HG03066 (cell line): ENCODE data around the gene SPNS2.
"Not testable (repeated sequence)": the region's sequence is repeated elsewhere in the genome, so short reads cannot be mapped to it uniquely, and the experiment has no call there.

Experiments used
- ATAC-seq: cut with Tn5 transposase; IDR thresholded peaks from one replicate; pipeline ENCODE4 v1.9.1; 2021; ENCODE audit warnings: low read depth; ENCODE audit not compliant: unreplicated experiment

Gene SPNS2

DNA sequence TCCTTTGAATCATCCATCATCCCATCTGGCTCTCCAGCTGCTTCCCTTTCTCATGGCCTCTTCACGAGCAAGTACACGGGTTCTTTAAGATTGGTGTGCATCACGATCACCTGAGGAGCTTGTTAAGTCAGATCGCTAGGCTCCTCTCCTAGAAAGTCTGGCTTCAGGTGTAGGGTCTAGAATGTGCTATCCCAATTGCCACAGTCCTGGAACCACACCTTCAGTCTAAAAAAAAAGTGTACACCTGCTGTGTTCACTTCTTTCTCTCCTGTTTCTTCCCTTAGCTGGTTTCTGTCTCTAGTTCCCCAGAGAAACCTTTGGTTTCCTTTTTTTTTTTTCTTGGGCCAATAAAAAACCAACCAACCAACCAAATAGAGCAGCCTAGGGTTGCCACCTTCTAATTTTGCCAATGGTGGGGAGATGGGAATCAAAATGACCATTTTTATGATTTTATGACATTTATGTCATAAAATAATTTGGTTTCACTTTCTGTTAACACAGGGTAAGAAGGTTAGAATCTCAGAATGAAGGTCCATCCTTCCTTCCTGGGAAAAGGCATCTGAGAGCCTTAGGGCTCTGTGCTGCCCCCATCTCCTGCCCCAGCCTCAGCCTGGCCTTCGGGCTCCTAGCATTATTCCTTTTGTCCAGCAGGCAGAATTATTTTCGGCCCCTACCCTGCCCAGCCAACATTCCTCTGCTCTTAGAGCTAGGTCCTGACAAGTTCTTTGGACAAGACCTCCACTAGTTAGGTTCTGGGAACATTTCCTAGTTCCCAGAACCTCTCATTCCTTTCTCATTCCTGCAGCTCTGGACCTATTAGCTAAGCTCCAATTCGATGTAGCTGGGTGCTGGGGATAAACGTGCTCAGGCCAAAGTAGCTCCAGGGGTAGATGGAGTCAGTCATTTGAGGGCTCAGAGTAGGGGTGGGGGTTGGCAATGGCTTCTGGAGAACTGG lies 63.6 kb downstream of the SPNS2 start:
- no peak for ATAC-seq

DNA sequence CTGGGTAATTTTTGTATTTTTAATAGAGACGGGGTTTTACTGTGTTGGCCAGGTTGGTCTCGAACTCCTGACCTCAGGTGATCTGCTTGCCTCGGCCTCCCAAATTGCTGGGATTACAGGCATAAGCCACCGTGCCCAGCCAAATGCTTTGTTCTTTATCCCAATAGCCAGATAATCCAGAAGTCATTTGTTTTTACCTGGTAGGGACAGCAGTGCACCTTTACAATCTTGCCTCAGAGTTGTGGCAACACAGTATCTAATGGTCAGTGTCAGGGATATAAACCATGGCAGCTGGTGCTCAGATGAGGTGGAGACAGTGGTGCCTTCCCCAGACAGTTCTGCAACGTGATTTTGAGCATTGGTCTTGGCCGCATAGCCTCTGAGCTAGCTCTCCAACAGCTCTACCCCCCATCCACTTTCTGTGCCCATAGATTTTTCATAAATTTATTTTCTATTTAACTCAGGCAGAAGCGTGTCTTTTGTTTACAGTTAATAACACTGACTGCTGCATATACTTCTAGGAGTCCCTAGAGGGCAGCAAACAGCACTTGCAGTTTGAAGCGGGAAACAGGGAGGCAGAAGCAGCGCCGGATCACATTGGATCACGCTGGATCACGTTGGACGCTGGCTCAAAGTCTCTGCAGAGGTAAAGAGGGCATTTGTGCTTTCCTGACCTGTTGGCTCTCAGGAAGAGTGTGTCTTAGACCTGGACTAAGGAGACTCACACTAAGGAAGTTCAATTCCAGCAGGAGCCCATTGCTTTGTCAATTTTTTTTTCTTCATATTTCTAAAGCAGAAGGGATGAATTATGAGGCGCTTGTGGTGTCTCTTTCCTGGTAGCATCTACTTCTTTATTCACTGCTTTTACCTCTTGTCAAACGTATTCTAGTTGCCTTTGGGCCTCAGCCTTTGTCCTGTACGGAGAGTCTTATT lies 66.8 kb downstream of the SPNS2 start:
- no peak for ATAC-seq

- no peak for ATAC-seq
Measured at GRCh38 chr17:4566785-4567184, 68.1 kb downstream of the SPNS2 start.

DNA sequence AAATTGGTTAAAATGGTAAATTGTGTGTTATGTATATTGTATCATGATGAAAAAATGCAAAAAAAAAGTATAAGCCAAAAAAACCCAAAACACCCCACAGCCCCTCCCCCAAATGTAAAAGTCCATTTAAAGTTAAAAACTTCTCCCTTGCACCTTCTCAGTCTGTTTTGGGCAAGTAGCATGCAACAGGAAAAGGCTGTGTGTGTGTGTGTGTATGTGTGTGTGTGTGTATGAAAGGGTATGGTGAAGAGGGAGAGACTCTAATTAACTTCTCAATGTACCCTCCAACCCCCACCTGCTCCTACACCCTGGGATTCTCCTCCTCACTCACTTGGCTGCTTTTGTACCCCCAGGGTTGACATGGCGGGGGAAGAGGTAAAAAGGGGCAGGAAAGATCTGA lies 70.9 kb downstream of the SPNS2 start:
- no peak for ATAC-seq

GRCh38 chr17:4572131-4572530 lies 73.5 kb downstream of the SPNS2 start:
- ATAC-seq, result no peak

DNA sequence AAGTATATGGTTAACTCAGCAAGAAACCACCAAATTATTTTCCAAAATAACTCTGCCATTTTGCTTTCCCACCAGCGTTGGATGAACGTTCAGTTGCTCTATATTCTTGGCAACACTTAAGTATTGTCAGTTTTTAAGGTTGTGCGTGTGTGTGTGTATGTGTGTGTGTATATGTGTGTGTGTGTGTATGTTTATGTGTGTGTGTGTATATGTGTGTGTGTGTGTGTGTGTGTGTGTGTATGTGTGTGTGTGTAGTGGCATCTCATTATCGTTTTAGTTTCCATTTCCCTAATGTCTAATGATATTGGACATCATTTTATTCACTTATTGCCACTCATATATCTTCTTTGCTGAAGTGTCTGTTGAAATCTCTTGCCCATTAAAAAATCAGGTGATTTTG lies 74.4 kb downstream of the SPNS2 start:
- ATAC-seq, result no peak

DNA sequence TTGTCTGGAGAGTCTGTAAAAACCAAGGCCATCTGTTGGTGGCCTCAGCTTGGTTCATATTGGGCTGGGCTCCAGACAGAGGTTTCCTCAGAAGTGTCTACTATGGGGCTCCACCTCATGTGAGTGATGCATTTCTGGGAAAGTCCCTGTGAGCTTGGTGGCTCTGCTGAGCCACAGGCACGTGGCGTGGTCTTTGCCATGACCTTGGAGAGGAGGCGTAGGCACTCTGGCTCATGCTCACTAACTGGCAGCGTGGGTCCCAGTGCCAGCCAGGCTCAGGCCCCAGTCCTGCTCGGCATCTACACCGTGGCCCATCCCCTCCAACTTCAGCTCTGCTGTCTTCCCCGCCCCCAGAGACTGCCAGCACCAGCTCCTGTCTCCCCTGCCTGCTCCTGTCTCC lies 75.0 kb downstream of the SPNS2 start:
- ATAC-seq, result no peak

- no peak for ATAC-seq
Measured at GRCh38 chr17:4574448-4575045, 75.9 kb downstream of the SPNS2 start.

- ATAC-seq, result no peak
Measured at GRCh38 chr17:4576161-4576558, 77.5 kb downstream of the SPNS2 start.

GRCh38 chr17:4576729-4577322 lies 78.1 kb downstream of the SPNS2 start:
- no peak for ATAC-seq

- ATAC-seq, result no peak
Measured at GRCh38 chr17:4577386-4577993, 78.8 kb downstream of the SPNS2 start.

DNA sequence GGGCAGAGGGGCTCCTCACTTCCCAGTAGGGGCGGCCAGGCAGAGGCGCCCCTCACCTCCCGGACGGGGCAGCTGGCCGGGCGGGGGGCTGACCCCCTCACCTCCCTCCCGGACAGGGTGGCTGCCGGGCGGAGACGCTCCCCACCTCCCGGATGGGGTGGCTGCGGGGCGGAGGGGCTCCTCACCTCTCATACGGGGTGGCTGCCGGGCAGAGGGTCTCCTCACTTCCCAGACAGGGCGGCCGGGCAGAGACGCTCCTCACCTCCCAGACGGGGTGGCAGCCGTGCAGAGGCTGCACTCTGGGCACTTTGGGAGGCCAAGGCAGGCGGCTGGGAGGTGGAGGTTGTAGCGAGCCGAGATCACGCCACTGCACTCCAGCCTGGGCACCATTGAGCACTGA lies 79.7 kb downstream of the SPNS2 start:
- not testable (repeated sequence) for ATAC-seq

GRCh38 chr17:4579678-4580077 lies 81.0 kb downstream of the SPNS2 start:
- ATAC-seq, result no peak

DNA sequence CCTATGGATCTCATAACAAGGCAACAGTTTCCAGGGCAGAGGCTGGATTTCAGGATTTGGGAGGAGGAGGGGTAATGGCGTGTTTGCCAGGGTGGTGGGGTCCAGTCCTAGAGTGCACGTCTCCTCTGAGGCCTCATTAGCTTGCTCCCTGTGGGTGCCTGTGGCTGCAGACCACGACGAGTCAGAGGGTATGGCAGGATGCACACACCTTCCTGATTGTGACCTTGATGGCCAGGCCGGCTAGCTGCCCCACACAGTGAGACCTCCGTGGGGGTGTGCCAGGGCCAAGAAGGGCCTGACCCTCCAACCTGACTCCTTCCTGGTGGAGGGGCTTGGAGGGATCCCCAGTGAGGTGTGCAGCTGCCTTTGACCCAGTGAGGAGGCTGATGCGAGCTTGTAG lies 81.6 kb downstream of the SPNS2 start:
- no peak for ATAC-seq

DNA sequence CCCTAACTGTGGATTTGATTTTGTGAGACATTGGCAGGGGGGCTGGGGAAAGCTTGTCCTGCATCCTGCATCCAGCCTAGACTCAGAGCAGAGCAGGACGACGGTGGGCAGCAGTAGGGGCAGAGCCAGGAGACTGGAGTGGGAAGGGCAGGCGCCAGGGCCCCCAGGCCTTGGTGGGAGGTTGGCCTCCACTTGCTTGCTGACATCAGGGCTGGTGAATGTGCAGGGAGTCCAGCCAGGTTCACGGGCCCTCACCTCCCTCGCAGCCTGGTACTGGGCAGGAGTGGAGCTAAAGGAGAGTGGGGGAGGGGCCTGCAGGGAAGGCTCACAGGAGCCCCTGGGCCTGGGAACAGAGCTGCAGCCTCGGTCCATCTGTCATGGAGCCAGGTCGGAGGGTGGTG lies 83.4 kb downstream of the SPNS2 start:
- ATAC-seq, result no peak

GRCh38 chr17:4582691-4583090 lies 84.0 kb downstream of the SPNS2 start:
- no peak for ATAC-seq

- no peak for ATAC-seq
Measured at GRCh38 chr17:4583206-4583605, 84.5 kb downstream of the SPNS2 start.

DNA sequence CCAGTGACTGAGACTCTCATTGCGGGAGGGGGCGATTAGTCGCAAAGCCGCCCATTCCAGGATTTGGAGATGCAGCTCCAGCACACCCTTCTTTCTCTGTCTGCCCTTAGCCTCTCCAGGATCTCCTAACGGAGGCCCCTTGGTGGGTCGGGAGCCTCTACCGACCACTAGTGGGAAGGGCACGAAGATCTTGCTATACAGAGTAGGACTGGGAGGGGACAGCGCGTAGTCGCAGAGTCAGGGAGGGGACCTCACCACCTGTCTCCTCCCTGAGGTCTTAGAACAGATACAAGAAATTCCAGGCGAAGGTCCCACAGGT lies 85.1 kb downstream of the SPNS2 start:
- ATAC-seq, result no peak

DNA sequence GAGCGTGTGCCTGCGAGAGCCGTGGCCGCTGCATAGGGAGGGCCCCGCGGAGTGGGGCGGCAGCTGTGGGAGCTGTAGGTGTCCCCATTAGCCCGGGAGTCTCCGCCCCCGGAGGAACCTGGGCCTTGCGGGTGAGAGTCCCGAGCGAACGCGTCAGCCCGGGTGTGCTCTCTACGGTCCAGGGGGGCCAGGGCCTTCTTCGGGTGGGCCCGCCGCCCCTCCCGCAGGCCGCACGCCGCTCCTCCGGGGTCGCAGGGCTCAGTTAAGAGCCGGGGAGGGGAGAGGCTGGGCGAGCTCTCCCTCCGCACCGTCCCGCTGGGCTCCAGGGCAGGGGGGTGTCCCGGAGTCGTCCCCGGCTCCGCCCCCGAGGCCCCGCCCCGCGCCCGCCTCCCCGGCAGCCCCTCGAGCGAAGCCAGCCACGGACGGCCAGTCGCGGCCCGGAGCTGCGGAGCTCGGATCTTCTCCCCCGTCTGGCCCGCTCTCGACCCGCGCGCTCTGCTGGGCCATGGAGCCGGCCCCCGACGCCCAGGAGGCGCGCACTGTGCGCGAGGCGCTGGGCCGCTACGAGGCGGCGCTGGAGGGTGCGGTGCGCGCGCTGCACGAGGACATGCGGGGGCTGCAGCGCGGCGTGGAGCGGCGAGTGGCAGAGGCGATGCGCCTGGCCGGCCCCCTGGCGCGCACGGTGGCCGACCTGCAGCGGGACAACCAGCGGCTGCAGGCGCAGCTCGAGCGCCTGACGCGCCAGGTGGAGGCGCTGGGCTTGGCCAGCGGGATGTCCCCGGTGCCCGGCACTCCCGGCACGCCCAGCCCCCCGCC lies 85.6 kb downstream of the SPNS2 start, which contains the start of gene SMTNL2:
TSS of gene SMTNL2 (plus strand) at position 429 of the 816 bp plus-strand sequence. CDS start at position 506, 77 bp downstream.
- no peak for ATAC-seq
